OCI-LY3 (cell line): ENCODE data around the gene RNGTT.

Source experiments
- H2AFZ ChIP-seq: fragments of 200-600, 300-600 bp; shearing (Covaris generic); 2 replicates; pipeline ENCODE4 v1.6.0; 2014; ENCODE audit warnings: antibody characterized with exemption, low read depth, low read length
- H3K27ac ChIP-seq: fragments of 200-600, 300-600 bp; sonication (generic); 2 replicates; pipeline ENCODE4 v1.5.1; 2014; ENCODE audit warnings: mild to moderate bottlenecking, low read length, moderate library complexity, mixed read lengths
- H3K27me3 ChIP-seq: fragments of 200-600, 300-600 bp; sonication (generic); 2 replicates; pipeline ENCODE4 v1.6.1; 2014; ENCODE audit warnings: low read depth, low read length, mixed read lengths
- H3K36me3 ChIP-seq: fragments of 200-600, 300-600 bp; sonication (generic); replicated peaks from 2 replicates; pipeline ENCODE3; 2014; ENCODE audit warnings: low read depth, low read length, mixed read lengths
- H3K4me1 ChIP-seq: fragments of 300-600, 200-600 bp; sonication (generic); 2 replicates; pipeline ENCODE4 v1.6.1; 2014; ENCODE audit warnings: low read length, mixed read lengths
- H3K4me2 ChIP-seq: fragments of 200-600, 300-600 bp; sonication (generic); 2 replicates; pipeline ENCODE4 v1.6.1; 2014; ENCODE audit warnings: low read length, mixed read lengths
- H3K4me3 ChIP-seq: fragments of 300-600, 200-600 bp; sonication (generic); 2 replicates; pipeline ENCODE4 v1.5.1; 2014; ENCODE audit warnings: antibody characterized with exemption, mild to moderate bottlenecking, low read length, moderate library complexity
- H3K79me2 ChIP-seq: fragments of 300-600, 200-600 bp; shearing (Covaris generic); 2 replicates; pipeline ENCODE4 v1.6.1; 2014; ENCODE audit warnings: mild to moderate bottlenecking, low read length, mixed read lengths
- H3K9ac ChIP-seq: fragments of 300-600, 200-600 bp; shearing (Covaris generic); 2 replicates; pipeline ENCODE4 v1.6.0; 2014; ENCODE audit warnings: mild to moderate bottlenecking, low read length, moderate library complexity
- H3K9me3 ChIP-seq: fragments of 200-600, 300-600 bp; shearing (Covaris generic); 2 replicates; pipeline ENCODE4 v1.6.1; 2014; ENCODE audit warnings: low read length, mixed read lengths; ENCODE audit not compliant: insufficient read depth
- H4K20me1 ChIP-seq: fragments of 200-600, 300-600 bp; sonication (generic); 2 replicates; pipeline ENCODE4 v1.6.1; 2016; ENCODE audit warnings: low read length, mixed read lengths; ENCODE audit not compliant: insufficient read depth
- CTCF ChIP-seq: fragments of 200-600, 300-600 bp; sonication (generic); IDR thresholded peaks from 2 replicates; pipeline ENCODE4 v1.5.1; 2014; ENCODE audit warnings: antibody characterized with exemption, low read length, low read depth
- EZH2phosphoT487 ChIP-seq: fragments of 200-600 bp; shearing (Covaris generic); IDR thresholded peaks from 2 replicates; pipeline ENCODE4 v1.6.1; 2018; ENCODE audit warnings: antibody characterized with exemption, mixed run types, low read depth

RNGTT gene

GRCh38 chr6:88823998-88824397 is 139.4 kb downstream of the RNGTT start:
- Histone ChIP-seq H3K27me3 (no peaks in the 10 kb centered on the region), H3K9ac (no peak overlapping the region), H2AFZ (no peak overlapping the region), H4K20me1 (no peaks in the 10 kb centered on the region), H3K9me3 (no peaks in the 10 kb centered on the region), H3K79me2 (no peaks in the 10 kb centered on the region), H3K36me3 (no peaks in the 10 kb centered on the region), H3K27ac (no peak overlapping the region), H3K4me2 (no peak overlapping the region), H3K4me1 (peaks cover 6% of the 10 kb centered on the region; the same call in 1 of the 2 replicates), H3K4me3 (no peak overlapping the region)
- no peak for TF ChIP-seq EZH2phosphoT487
- TF ChIP-seq CTCF: no peak

GRCh38 chr6:88815491-88815890 is 147.9 kb downstream of the RNGTT start:
- Histone ChIP-seq H3K4me2 (no peak overlapping the region), H2AFZ (no peak overlapping the region), H3K79me2 (no peaks in the 10 kb centered on the region), H3K36me3 (no peaks in the 10 kb centered on the region), H3K27ac (no peak overlapping the region), H3K4me1 (peaks cover 4% of the 10 kb centered on the region; the same call in 1 of the 2 replicates), H3K9ac (no peak overlapping the region), H4K20me1 (no peaks in the 10 kb centered on the region), H3K9me3 (no peaks in the 10 kb centered on the region), H3K27me3 (no peaks in the 10 kb centered on the region), H3K4me3 (no peak overlapping the region)
- TF ChIP-seq EZH2phosphoT487 (no peak), CTCF (no peak)

- H3K9ac ChIP-seq: no peak overlapping the region
- no peaks in the 10 kb centered on the region for H4K20me1 ChIP-seq
- H3K9me3 ChIP-seq: no peaks in the 10 kb centered on the region
- H3K79me2 ChIP-seq: no peaks in the 10 kb centered on the region
- no peak overlapping the region for H3K4me2 ChIP-seq
- H3K36me3 ChIP-seq: no peaks in the 10 kb centered on the region
- H3K4me1 ChIP-seq: peaks cover 4% of the 10 kb centered on the region; the same call in 1 of the 2 replicates
- H2AFZ ChIP-seq: no peak overlapping the region
- no peak overlapping the region for H3K27ac ChIP-seq
- no peak for TF ChIP-seq EZH2phosphoT487
- no peak overlapping the region for H3K4me3 ChIP-seq
- no peaks in the 10 kb centered on the region for H3K27me3 ChIP-seq
These were observed 148.5 kb downstream of the RNGTT start for GRCh38 chr6:88814909-88815308.

GRCh38 chr6:88813045-88813444 is 150.4 kb downstream of the RNGTT start:
- H3K79me2 ChIP-seq: no peaks in the 10 kb centered on the region
- no peak overlapping the region for H3K27ac ChIP-seq

More at GRCh38 chr6:88813045-88813444, 150.4 kb downstream of the RNGTT start:
- Histone ChIP-seq H3K4me2 (no peak overlapping the region), H3K9ac (no peak overlapping the region), H3K4me1 (peaks cover 4% of the 10 kb centered on the region; the same call in 1 of the 2 replicates), H3K27me3 (no peaks in the 10 kb centered on the region), H4K20me1 (no peaks in the 10 kb centered on the region), H2AFZ (no peak overlapping the region), H3K9me3 (no peaks in the 10 kb centered on the region), H3K4me3 (no peak overlapping the region), H3K36me3 (no peaks in the 10 kb centered on the region)
- TF ChIP-seq EZH2phosphoT487: no peak
- TF ChIP-seq CTCF: no peak
